HG02970 (cell line): Measurements from ENCODE around the gene MAS1.

ENCODE experiments used
- ATAC-seq: cut with Tn5 transposase; IDR thresholded peaks from one replicate; pipeline ENCODE4 v1.9.1; 2021; ENCODE audit warnings: mild to moderate bottlenecking, moderate library complexity, moderate number of reproducible peaks; ENCODE audit not compliant: unreplicated experiment, low FRiP score

The MAS1 gene

GRCh38 chr6:159878341-159878740, 12.4 kb upstream of the MAS1 start:
- no peak for ATAC-seq

- ATAC-seq, result no peak
These were observed 10.9 kb upstream of the MAS1 start for GRCh38 chr6:159879856-159880255.

DNA sequence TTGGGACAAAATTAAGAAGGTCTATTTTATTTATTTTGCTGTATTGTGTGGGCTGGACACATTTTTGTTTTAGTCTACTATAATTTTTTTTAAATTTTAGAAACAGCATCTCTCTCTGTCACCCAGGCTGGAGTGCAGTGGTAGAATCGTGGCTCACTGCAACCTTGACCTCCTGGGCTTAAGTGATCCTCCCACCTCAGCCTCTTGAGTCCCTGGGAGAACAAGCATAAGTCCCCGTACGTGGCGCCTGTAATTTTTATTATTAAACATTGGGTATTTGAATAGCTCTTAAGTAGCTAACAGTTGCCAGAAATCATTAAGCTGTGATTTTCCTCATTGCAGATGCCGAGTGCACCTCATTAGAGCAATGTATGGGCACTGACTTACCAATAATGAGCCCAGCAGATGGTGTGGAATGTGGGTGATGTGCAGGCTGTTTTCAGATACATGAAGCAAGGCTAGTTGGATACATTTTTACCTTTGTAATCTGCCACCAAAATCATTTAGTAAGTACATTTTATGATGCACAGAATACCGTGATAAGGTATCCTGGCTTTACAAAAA, 10.3 kb upstream of the MAS1 start:
- ATAC-seq, result no peak

- ATAC-seq, result no peak
These were observed 6.1 kb upstream of the MAS1 start for GRCh38 chr6:159884720-159885119.

- no peak for ATAC-seq
These were observed 4.5 kb upstream of the MAS1 start for GRCh38 chr6:159886270-159886669.

DNA sequence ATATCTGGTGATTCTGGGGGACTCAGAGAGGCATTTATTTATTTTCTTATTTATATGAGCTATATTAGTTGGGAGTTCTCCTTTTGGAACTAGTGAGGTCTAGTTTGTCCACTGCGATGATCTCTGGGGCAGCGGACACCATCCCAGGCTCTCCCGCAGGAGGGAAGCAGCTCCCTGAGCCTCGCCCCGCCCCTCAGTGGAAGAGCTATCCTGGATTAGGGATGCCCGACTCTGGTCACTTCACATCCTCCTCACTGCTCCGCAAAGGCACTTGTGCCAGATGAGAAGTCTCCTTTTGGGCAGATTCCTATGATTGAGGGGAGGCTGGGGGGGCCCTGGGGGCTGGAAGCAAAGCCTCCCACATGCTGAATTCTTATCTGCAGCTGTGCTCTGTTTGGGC, 3.6 kb upstream of the MAS1 start:
- no peak for ATAC-seq

- no peak for ATAC-seq
These were observed 3.0 kb upstream of the MAS1 start for GRCh38 chr6:159887761-159888160.

GRCh38 chr6:159890201-159890600, 587 bp upstream of the MAS1 start:
- ATAC-seq, result no peak

DNA sequence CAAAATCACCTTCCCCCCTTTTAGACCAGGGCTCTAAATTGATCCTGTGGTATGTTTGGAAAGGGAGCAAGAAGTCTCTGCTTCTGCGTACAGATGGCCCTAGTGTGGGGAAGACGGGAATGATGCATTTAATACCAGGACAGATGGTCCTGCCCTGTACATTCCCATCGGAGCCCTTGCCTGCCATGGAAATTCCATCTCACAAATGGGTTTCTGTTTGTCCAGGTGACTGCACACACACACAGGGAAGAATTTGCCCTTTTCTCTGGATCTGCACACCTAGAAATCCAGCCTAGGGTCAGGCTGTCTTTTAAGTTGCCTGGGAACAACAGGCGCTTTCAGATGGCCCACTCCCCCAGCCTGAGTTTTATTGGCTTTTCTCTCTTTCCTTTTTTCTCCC, 1.3 kb downstream of the MAS1 start:
- no peak for ATAC-seq

DNA sequence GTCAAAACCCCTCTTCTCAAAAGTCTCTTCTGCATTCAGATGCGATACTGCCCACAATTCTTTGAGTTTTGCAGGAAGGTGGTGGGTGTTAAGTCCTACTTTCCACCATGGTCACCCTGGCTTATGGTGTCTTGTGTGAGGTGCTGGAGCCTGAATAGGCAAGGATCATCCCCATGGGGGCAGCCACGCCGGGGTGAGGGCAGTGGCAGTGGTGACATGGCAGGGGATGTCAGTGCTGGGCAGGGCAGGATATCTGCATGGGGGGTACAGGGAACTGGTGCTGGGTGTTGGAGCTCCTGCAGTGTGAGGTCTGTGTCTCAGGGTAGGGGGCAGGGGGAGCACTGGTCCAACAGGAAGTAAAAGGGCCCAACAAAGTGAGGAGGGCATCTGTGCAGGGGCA, 2.3 kb downstream of the MAS1 start:
- ATAC-seq, result no peak

DNA sequence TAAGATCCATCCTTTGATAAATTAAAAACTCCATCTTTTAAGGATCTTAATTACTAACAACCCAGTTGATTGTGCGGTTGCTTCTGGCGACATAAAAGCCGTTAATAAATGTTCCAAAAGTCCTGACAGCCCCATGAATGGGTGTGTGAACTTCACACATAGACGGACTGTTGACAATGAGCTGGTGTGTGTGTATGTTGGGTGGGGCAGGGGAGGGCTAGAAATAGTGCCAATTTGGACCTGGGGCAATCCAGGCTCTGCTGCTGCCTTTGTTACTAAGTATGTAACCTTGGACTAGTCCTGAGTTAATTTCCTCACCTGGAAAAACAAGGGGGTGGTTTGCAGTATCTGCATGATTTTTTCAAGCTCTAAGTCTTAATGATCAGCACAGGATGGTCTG, 4.2 kb downstream of the MAS1 start:
- ATAC-seq, result no peak

DNA sequence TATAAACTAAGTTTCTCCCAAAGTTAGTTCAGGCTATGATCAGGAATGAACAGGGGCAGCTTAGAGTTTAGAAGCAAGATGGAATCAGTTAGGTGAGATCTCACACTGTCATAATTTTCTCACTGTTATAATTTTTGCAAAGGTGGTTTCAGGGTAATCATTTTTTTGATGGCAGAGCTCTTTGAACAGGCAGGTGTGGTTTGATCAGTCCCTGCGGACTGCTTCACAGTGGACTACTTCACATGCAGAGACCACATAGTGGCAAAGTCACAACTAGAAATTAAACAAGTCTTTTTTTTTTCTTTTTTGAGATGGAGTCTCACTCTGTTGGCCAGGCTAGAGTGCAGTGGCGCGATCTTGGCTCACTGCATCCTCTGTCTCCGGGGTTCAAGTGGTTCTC, 6.8 kb downstream of the MAS1 start:
- no peak for ATAC-seq

- no peak for ATAC-seq
These were observed 7.7 kb downstream of the MAS1 start for GRCh38 chr6:159898519-159898918.

GRCh38 chr6:159899994-159900745, 9.4 kb downstream of the MAS1 start:
- no peak for ATAC-seq

DNA sequence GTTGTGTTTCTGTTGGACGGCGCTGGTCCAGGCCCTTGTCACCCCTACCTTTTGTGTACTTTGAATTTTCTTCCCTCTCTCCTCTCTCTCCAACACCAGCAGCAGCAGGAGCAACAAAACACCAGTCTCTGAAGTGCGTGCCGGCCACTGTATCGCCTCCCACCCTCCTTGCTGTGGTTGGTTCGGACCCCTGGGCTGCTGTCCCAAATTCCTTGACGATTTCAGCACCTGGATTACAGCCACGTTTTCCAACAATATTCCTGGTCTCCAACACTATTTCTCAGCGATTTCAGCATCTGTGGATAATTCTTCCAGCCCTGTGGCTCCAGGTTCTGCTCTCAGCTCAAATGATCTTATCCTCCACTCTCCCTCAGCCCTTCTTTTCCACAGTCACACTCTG, 11.8 kb downstream of the MAS1 start:
- ATAC-seq, result no peak

DNA sequence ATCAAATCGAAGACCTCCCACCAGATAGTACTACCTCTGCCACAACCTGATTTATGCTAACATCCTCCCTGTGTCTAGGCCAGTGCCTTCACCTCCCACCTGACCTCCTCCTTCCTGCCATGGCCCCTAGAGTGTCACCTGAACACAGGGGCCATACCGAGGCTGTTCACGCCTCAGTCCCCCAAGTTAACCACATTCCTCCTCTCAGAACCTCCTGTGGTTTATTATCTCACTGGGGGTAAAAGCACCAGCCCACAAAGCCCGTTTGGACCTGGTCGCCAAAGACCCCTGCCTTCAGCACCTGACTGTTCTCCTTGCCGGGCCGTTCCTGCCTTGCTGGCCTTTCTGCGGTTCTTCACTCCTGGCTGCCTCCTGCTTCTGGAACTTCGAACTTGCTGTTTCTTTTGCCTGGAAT, 13.7 kb downstream of the MAS1 start:
- no peak for ATAC-seq

DNA sequence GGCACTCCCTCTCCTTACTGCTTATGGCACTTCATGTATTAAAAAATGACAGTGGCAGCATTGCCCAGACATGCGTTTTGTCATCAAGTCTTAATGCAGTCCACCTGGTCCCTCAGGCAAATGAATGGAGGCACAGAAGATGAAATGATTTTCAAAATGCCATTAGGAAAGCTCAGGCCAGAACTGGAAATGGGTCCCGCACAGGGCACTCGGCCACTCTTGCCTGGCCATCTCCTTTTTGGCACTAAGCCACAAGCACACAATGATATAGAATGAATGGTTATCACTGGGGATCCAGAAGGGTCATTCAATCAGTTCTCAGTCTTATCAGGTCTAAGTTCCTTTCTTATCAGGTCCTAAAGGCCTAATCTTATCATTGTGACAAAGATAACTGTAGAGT, 15.6 kb downstream of the MAS1 start:
- ATAC-seq, result no peak

GRCh38 chr6:159908535-159908934, 17.7 kb downstream of the MAS1 start:
- ATAC-seq, result no peak

DNA sequence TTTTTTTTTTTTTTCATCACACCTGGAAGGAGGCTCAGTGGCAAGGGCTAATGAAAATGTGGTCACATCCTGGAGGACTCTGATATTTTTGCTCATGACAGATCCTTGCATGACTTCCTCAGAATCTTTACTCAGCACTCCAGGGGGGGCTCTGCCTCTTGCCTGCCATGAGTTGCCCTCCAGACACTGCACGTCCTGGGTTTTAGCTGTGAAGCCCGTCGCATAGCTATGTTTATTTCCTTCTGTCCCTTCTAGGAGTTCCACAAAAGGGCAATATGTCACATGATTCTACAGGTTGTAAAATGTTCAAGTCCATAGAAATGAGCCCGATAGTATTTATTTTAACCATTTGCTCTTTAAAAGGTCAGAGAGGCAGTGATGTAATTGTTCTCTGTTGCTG, 18.2 kb downstream of the MAS1 start:
- no peak for ATAC-seq

DNA sequence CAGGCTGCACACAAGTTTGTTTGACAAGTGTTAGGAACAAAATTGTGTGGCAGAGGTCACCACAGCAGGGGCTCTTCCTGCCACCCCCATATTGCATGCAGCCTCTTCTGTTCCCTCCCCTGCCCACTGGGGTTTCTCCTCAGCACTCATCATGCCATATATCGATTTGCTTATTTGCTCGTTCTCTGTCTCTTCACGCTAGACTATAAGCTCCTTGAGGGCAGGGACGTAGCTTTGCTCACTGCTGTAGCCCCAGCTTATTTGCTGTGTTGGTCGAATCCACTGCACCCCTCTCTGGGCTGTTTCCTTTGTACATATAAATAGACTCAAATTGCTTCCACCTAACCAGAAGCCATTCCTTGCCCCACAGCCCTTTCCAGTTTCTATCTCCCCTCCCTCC, 19.6 kb downstream of the MAS1 start:
- no peak for ATAC-seq

- ATAC-seq, result no peak
These were observed 22.6 kb downstream of the MAS1 start for GRCh38 chr6:159913375-159913774.

- no peak for ATAC-seq
These were observed 23.2 kb downstream of the MAS1 start for GRCh38 chr6:159913862-159914564.
